RWPE2 (cell line): ENCODE results near the gene PTCD2.

ENCODE experiments used
- ATAC-seq: fragments of 200-7000 bp; cut with Tn5 transposase; 3 replicates; pipeline ENCODE4 v1.9.1; 2021; ENCODE audit warnings: low read depth
- DNase-seq: peaks from one replicate; pipeline ENCODE4 v3.0.0-alpha.2; 2020; ENCODE audit warnings: low spot score
- H3K27ac ChIP-seq: fragments of 450-650 bp; 2 replicates; pipeline ENCODE4 v1.5.1; 2017; ENCODE audit warnings: mild to moderate bottlenecking; ENCODE audit not compliant: poor library complexity, severe bottlenecking
- H3K27me3 ChIP-seq: fragments of 250-450 bp; sonication (Bioruptor Pico); 2 replicates; pipeline ENCODE4 v1.5.1; 2021; ENCODE audit warnings: mild to moderate bottlenecking, moderate library complexity; ENCODE audit not compliant: insufficient read depth, poor library complexity, severe bottlenecking
- H3K36me3 ChIP-seq: fragments of 250-450 bp; sonication (Bioruptor Pico); 2 replicates; pipeline ENCODE4 v1.5.1; 2020; ENCODE audit warnings: low read depth, mild to moderate bottlenecking, moderate library complexity
- H3K4me1 ChIP-seq: fragments of 250-450 bp; sonication (Bioruptor Pico); 2 replicates; pipeline ENCODE4 v1.5.1; 2021; ENCODE audit warnings: mild to moderate bottlenecking, moderate library complexity; ENCODE audit not compliant: insufficient read depth, poor library complexity, severe bottlenecking
- H3K4me3 ChIP-seq: fragments of 250-450 bp; sonication (Bioruptor Pico); 2 replicates; pipeline ENCODE4 v1.5.1; 2021; ENCODE audit warnings: mild to moderate bottlenecking, moderate library complexity; ENCODE audit not compliant: severe bottlenecking
- H3K9me3 ChIP-seq: fragments of 250-450 bp; sonication (Bioruptor Pico); 2 replicates; pipeline ENCODE4 v1.5.1; 2021; ENCODE audit warnings: mild to moderate bottlenecking, moderate library complexity; ENCODE audit not compliant: severe bottlenecking
- TF ChIP-seq, protein P1 (sequence below): fragments of 450-650 bp; IDR thresholded peaks from one replicate; pipeline ENCODE4 v1.5.1; 2017; ENCODE audit warnings: mild to moderate bottlenecking, moderate library complexity; ENCODE audit not compliant: poor library complexity, severe bottlenecking

The PTCD2 gene

GRCh38 chr5:72352616-72353015, 32.4 kb downstream of the PTCD2 start:
- TF ChIP-seq, protein P1, sequence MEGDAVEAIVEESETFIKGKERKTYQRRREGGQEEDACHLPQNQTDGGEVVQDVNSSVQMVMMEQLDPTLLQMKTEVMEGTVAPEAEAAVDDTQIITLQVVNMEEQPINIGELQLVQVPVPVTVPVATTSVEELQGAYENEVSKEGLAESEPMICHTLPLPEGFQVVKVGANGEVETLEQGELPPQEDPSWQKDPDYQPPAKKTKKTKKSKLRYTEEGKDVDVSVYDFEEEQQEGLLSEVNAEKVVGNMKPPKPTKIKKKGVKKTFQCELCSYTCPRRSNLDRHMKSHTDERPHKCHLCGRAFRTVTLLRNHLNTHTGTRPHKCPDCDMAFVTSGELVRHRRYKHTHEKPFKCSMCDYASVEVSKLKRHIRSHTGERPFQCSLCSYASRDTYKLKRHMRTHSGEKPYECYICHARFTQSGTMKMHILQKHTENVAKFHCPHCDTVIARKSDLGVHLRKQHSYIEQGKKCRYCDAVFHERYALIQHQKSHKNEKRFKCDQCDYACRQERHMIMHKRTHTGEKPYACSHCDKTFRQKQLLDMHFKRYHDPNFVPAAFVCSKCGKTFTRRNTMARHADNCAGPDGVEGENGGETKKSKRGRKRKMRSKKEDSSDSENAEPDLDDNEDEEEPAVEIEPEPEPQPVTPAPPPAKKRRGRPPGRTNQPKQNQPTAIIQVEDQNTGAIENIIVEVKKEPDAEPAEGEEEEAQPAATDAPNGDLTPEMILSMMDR = no peak
- DNase-seq = no peak
- Histone ChIP-seq H3K4me1 (peaks cover 10% of the 10 kb centered on the region), H3K9me3 (no peaks in the 10 kb centered on the region), H3K36me3 (no peaks in the 10 kb centered on the region; the same call in none of the 2 replicates), H3K27ac (no peak overlapping the region), H3K27me3 (no peaks in the 10 kb centered on the region), H3K4me3 (no peak overlapping the region)
- no peak for ATAC-seq

DNA sequence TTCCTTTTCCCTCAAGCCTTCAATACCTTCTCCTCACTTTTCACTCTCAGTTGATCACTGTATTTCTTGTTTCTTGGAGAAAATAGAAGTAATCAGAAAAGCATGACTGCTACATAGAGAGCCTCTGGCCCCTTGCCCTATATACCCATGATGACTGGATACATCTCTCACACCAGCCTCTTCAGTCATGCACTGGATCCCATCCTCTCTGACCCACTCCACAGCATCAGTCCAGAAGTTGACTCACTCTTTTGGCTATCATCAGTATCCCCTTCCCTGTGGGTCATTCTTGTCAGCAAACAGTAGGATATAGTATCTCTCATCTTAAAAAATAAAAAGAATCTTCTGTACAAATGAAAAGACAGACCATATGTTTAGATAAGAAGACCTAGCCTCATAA, 32.9 kb downstream of the PTCD2 start:
- DNase-seq (no peak), ATAC-seq (no peak)
- Histone ChIP-seq H3K4me1 (peaks cover 8% of the 10 kb centered on the region), H3K27me3 (no peaks in the 10 kb centered on the region), H3K36me3 (no peaks in the 10 kb centered on the region; the same call in none of the 2 replicates), H3K27ac (no peak overlapping the region), H3K9me3 (no peaks in the 10 kb centered on the region), H3K4me3 (no peak overlapping the region)
- TF ChIP-seq, protein P1 = no peak

DNA sequence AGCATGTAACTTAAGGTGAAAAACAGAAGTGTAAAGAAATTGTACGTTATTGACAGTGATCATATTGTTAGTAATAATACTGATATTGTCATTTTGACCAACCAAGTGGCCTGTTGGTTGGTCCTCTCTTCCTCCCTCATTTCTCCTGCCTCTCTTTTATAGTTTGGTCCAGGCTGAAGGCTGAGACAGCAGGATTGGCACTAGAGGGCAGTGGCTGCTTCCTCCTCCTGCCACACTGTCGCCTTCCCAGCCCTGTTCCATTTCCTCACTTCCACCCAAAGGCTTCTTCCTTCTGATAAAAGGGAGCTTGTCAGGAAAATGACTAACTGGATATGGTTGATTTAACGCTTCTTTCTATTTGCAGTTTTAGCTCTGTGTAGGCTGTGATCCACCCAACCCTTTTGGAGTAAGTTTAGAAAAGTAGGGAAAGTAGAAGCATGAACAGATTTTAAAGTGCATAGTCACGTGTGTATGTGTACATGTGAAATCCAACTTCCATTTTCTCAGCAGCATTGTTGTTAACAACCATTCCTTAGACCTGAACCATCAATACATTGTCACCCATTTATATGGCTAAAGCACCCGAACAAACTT, 35.6 kb downstream of the PTCD2 start:
- Histone ChIP-seq H3K4me1 (no peaks in the 10 kb centered on the region), H3K27ac (no peak overlapping the region), H3K4me3 (no peak overlapping the region), H3K9me3 (no peaks in the 10 kb centered on the region), H3K36me3 (peaks cover 8% of the 10 kb centered on the region; the same call in 1 of the 2 replicates), H3K27me3 (no peaks in the 10 kb centered on the region)
- DNase-seq = no peak
- peak; percentile 90 for ATAC-seq
- TF ChIP-seq, protein P1 = peak; percentile 84

DNA sequence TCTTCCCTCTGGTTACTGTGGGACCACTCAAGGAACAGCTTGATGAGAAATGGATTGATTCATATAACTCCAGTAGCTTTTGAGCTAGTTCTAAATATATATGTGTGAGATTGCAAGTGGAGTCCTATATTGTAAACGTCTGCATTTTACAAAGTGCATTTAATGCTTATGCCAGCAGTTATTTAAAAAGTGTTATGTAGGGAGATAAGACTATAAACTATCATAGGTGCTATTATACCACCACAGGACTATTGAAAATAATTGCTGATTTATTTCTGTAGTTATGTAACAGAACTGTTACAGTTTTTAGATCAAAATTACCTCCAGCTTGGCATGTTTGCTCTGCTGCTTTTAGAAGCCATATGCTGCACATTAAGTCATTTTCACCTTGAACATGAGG, 36.2 kb downstream of the PTCD2 start:
- DNase-seq (no peak), ATAC-seq (no peak)
- H3K9me3 ChIP-seq = no peaks in the 10 kb centered on the region

GRCh38 chr5:72358925-72359324, 38.8 kb downstream of the PTCD2 start:
- H3K4me3 ChIP-seq = no peak overlapping the region
- H3K27ac ChIP-seq = no peak overlapping the region
- H3K27me3 ChIP-seq = no peaks in the 10 kb centered on the region
- TF ChIP-seq, protein P1 = no peak
- peaks cover 16% of the 10 kb centered on the region for H3K4me1 ChIP-seq
- ATAC-seq (no peak), DNase-seq (no peak)
- H3K9me3 ChIP-seq = no peaks in the 10 kb centered on the region
- H3K36me3 ChIP-seq = peaks cover 32% of the 10 kb centered on the region

More for the DNA sequence above, 36.2 kb downstream of the PTCD2 start:
- Histone ChIP-seq H3K27ac (no peak overlapping the region), H3K36me3 (peaks cover 10% of the 10 kb centered on the region), H3K4me3 (no peak overlapping the region), H3K4me1 (no peaks in the 10 kb centered on the region), H3K27me3 (no peaks in the 10 kb centered on the region)
- TF ChIP-seq, protein P1 = no peak
